Aorta (tissue), 5 donors: Measurements from ENCODE around the gene VPS41. TPM values are rescaled to one million over a fixed set of nuclear protein-coding genes. Genes with fewer than 3 reads are reported as not detected.
A peak's percentile ranks its signal among the peaks of the same experiment; 100 is the strongest.

Experiments
- ATAC-seq: fragments of 200-7000 bp; cut with Tn5 transposase; one replicate; pipeline ENCODE4 v1.9.1; 2022; ENCODE audit warnings: moderate library complexity; ENCODE audit not compliant: low FRiP score
- DNase-seq, 2 donors: peaks; one replicate each; pipeline ENCODE4 v3.0.0-alpha.2; 2020
- H3K27ac ChIP-seq, 2 donors: one replicate each; pipeline ENCODE4 v1.5.1; 2013; ENCODE audit warnings: low read length in 2 of 2, mild to moderate bottlenecking in 2 of 2, moderate library complexity in 2 of 2, control low read depth in 1 of 2, inconsistent platforms in 1 of 2, low read depth in 1 of 2
- H3K27me3 ChIP-seq, 2 donors: one replicate each; pipeline ENCODE4 v1.6.1; 2013; ENCODE audit warnings: control low read depth in 1 of 2, low read length in 1 of 2, mild to moderate bottlenecking in 1 of 2, moderate library complexity in 1 of 2; ENCODE audit not compliant: insufficient read depth in 2 of 2, control insufficient read depth in 1 of 2
- H3K36me3 ChIP-seq, 2 donors: one replicate each; pipeline ENCODE4 v1.6.1; 2013; ENCODE audit warnings: control low read depth in 1 of 2, low read length in 1 of 2, mild to moderate bottlenecking in 1 of 2; ENCODE audit not compliant: insufficient read depth in 2 of 2, control insufficient read depth in 1 of 2
- H3K4me1 ChIP-seq, 2 donors: one replicate each; pipeline ENCODE4 v1.6.1; 2013; ENCODE audit warnings: low read length in 2 of 2, control low read depth in 1 of 2, mild to moderate bottlenecking in 1 of 2, moderate library complexity in 1 of 2; ENCODE audit not compliant: insufficient read depth in 2 of 2, control insufficient read depth in 1 of 2
- H3K4me3 ChIP-seq, 2 donors: one replicate each; pipeline ENCODE4 v1.5.1; 2013; ENCODE audit warnings: low read length in 2 of 2, control low read depth in 1 of 2, mild to moderate bottlenecking in 1 of 2
- H3K9me3 ChIP-seq: one replicate; pipeline ENCODE4 v1.6.1; 2013; ENCODE audit warnings: mild to moderate bottlenecking, low read length; ENCODE audit not compliant: control insufficient read depth
- WGBS, 2 donors: extraction: QIAGEN DNeasy Blood & Tissue Kit; methylation state at CpG; one replicate each; pipeline ENCODE4 v1.1.7; 2013; 5-methylcytosine and 5-hydroxymethylcytosine counted together
- intact Hi-C, 2 donors: fragments of 100-400 bp; cut with DNase I; formaldehyde crosslinking; loops; one replicate each; pipeline versions ENCODE4 v1.14.2 to v1.15.0; 2022
- polyA plus RNA-seq, 2 donors: library from polyadenylated mRNA; stranded (reverse); fragments of 200-250 nt; gene quantifications; one replicate each; pipeline ENCODE4 v1.2.3, GENCODE V29; 2013
- total RNA-seq, 2 donors: library from RNA; stranded (reverse); fragmentation: NEBNext Ultra II Directional; extraction: Animal tissue kit (Norgen Biotek cat#: 25700); gene quantifications; one replicate each; pipeline ENCODE4 v1.2.1, GENCODE V29; 2021
- donor health status: healthy with polysubstance abuse.
- donor health status: Bipolar disorder and iron deficiency.
- donor health status: DM: no; HTN: no; CAD: no.
- donor health status: DM: no; HTN: no; CAD: no.
- donor health status: DM: yes; HTN: yes; CAD: no.

Gene VPS41
- total and polyA plus RNA-seq, 4 donors, result 20.8 to 92.3 (median 49.5) TPM

DNA sequence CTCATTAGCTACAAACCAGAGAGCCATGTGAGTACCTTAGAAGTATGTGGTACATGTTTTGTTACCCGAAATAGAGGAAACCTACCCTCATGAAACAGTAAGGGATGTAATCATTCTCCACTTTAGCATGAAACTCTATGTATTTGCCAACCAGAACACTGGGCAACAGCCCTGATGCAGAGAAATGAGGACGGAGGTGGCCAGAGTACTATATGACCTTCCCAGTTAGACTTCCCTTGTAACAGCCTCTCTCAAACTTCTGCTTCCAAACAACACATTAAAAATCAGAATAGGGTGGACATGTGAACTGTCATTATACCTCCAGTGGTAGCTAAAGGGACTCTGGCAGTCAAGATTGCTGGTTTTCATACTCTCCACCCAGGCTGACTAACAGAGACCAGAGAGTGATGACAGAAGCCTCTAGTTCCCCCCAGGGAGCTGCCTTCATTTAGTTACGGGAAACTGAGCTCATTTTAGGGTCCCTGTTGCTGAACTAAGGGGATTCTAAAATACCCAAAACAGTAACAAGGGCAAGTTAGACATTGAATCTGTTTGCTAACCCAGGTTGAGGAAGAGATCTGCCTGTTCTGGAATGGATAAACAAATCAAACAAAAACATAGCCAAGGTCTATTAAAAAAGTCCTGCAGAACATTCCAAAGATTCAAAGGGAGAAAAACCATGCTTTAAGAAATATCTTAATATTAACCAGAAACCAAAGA lies 83.1 kb downstream of the VPS41 start:
- Histone ChIP-seq H3K4me1 (peaks cover 3 to 7% of the 10 kb centered on the region in 2 donors), H3K36me3 (peaks cover 0 to 2% of the 10 kb centered on the region in 2 donors), H3K27me3 (no peaks in the 10 kb centered on the region), H3K27ac (peak overlapping the region; percentile 14 to 83), H3K4me3 (no peak overlapping the region), H3K9me3 (peaks cover 2% of the 10 kb centered on the region)
- intact Hi-C loops, result no loop called here
- ATAC-seq (peak; percentile 65), DNase-seq (no peak)
- WGBS, 2 donors, result 19 to 23% methylated on average over 3 of the region's 3 CpGs

DNA sequence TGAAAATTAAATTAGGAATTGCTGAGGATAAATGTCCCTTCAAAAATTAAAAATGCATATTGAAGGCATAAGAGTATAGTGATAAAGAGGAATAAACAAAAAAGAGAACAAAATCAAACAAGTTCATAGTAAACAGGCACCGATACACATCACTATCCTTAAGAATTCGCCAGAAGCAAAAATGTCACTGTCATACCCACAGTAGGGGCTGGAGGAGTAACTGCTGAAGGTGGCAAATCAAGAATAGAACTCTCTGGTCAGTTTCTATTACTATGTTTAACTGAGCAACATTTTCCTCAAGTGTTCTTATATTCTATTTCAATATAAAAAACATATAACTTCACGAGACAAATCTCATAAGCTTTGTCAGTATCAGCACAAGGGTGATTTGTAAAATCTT lies 84.0 kb downstream of the VPS41 start:
- no peaks in the 10 kb centered on the region for H3K27me3 ChIP-seq
- H3K4me1 ChIP-seq, result peaks cover 3 to 7% of the 10 kb centered on the region in 2 donors
- WGBS, 2 donors, result 93 to 96% methylated on average over 3 of the region's 3 CpGs
- DNase-seq (no peak), ATAC-seq (no peak)
- H3K27ac ChIP-seq, result no peak overlapping the region
- peaks cover 0 to 2% of the 10 kb centered on the region in 2 donors for H3K36me3 ChIP-seq
- no peak overlapping the region for H3K4me3 ChIP-seq
- peaks cover 2% of the 10 kb centered on the region for H3K9me3 ChIP-seq
- intact Hi-C loops, result no loop called here

- Histone ChIP-seq H3K36me3 (peaks cover 0 to 2% of the 10 kb centered on the region in 2 donors), H3K27ac (no peak overlapping the region), H3K4me1 (peaks cover 3 to 7% of the 10 kb centered on the region in 2 donors), H3K27me3 (no peaks in the 10 kb centered on the region), H3K9me3 (peaks cover 2% of the 10 kb centered on the region), H3K4me3 (no peak overlapping the region)
- ATAC-seq (no peak), DNase-seq (no peak)
- WGBS, 2 donors, result 75 to 93% methylated on average over 1 of the region's 1 CpG
- intact Hi-C loops, result no loop called here
Measured at GRCh38 chr7:38822549-38822948, 86.4 kb downstream of the VPS41 start.

- peaks cover 0 to 4% of the 10 kb centered on the region in 2 donors for H3K36me3 ChIP-seq
- intact Hi-C loops, result no loop called here
- ATAC-seq (no peak), DNase-seq (no peak)
- no peak overlapping the region for H3K27ac ChIP-seq
- H3K4me3 ChIP-seq, result no peak overlapping the region
- peaks cover 0 to under 1% of the 10 kb centered on the region in 2 donors for H3K4me1 ChIP-seq
- 91 to 94% methylated on average over 4 of the region's 4 CpGs for WGBS, 2 donors
- H3K27me3 ChIP-seq, result no peaks in the 10 kb centered on the region
- peaks cover 2% of the 10 kb centered on the region for H3K9me3 ChIP-seq
Measured at GRCh38 chr7:38820571-38820970, 88.4 kb downstream of the VPS41 start.

DNA sequence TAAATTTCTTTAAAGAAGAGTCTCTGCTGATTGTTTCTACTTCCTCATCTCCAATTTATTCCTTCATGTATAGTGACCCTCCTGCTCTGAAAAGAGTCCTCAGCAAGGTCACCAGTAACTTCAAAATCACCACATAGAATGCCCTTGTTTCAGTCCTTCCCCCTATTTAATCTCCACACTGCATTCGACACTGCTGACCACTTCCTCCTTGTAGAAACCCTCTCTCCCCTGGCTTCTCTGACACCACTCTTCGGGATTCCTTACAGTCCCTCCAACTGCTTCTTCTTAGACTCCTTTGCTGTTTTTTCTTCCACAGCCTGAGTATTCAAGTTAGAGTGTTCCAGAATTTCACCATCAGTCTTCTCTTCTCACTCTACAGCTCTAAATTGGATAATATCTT lies 89.5 kb downstream of the VPS41 start:
- intact Hi-C loops, result no loop called here
- H3K36me3 ChIP-seq, result peaks cover 0 to 4% of the 10 kb centered on the region in 2 donors

GRCh38 chr7:38817526-38817925 lies 91.5 kb downstream of the VPS41 start:
- ATAC-seq, result no peak

More for the DNA sequence above, 89.5 kb downstream of the VPS41 start:
- peaks cover 2% of the 10 kb centered on the region for H3K9me3 ChIP-seq
- H3K27ac ChIP-seq, result no peak overlapping the region
- ATAC-seq, result no peak
- no peaks in the 10 kb centered on the region for H3K27me3 ChIP-seq
- no peak for DNase-seq
- H3K4me3 ChIP-seq, result no peak overlapping the region
- H3K4me1 ChIP-seq, result no peaks in the 10 kb centered on the region
- 91 to 94% methylated on average over 2 of the region's 2 CpGs for WGBS, 2 donors

DNA sequence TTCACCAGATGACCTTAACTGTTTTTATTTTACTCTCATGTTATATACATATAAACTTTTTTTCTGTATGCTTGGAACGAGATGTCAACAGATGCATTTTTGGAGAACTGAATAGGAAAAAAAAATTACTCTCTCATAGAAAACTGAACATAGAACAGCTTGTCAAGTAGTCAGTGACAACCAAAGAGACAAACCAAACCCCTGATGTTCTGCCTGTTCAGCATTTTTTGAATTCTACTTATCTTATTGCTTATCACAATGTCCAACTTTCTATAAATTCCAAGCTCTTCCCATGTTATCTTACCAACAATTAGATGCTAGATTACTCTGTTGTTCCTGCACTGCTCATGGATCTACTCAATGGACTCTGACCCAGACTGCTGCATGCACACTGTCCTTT lies 95.2 kb downstream of the VPS41 start:
- Histone ChIP-seq H3K27me3 (no peaks in the 10 kb centered on the region), H3K4me1 (no peaks in the 10 kb centered on the region), H3K9me3 (no peaks in the 10 kb centered on the region), H3K36me3 (peaks cover 0 to 2% of the 10 kb centered on the region in 2 donors), H3K27ac (no peak overlapping the region), H3K4me3 (no peak overlapping the region)
- WGBS, 2 donors, result 86 to 90% methylated on average over 1 of the region's 1 CpG
- ATAC-seq, result no peak
- DNase-seq, result no peak
- intact Hi-C loops, result no loop called here

More at GRCh38 chr7:38817526-38817925, 91.5 kb downstream of the VPS41 start:
- 97 to 98% methylated on average over 7 of the region's 7 CpGs for WGBS, 2 donors
- Histone ChIP-seq H3K27ac (no peak overlapping the region), H3K9me3 (no peaks in the 10 kb centered on the region), H3K4me3 (no peak overlapping the region), H3K4me1 (no peaks in the 10 kb centered on the region), H3K36me3 (peaks cover 0 to 2% of the 10 kb centered on the region in 2 donors), H3K27me3 (no peaks in the 10 kb centered on the region)
- DNase-seq, result no peak
- intact Hi-C loops, result no loop called here

DNA sequence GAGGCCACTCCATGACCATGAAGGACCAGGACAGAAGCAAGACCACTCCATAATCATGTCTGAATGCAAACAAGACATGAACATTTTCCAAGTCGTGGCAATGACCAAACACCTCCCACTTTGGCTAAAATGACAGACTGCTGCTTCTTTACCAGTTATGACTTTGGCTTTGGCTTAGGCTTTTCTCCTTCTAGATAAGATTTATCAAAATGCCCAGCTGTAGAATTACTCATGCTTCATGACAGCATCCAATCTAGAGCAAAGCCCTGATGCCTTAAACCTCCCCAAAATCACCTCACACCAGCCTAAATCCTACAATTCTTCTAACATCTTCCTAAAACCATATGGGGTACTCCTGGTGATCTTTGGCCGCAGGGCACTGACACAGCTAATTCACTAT lies 102.1 kb downstream of the VPS41 start:
- Histone ChIP-seq H3K36me3 (no peaks in the 10 kb centered on the region), H3K9me3 (no peaks in the 10 kb centered on the region), H3K4me1 (no peaks in the 10 kb centered on the region), H3K27me3 (no peaks in the 10 kb centered on the region), H3K4me3 (no peak overlapping the region), H3K27ac (no peak overlapping the region)
- WGBS, 2 donors, result 69 to 82% methylated on average over 2 of the region's 2 CpGs
- DNase-seq (no peak), ATAC-seq (no peak)
- intact Hi-C loops, result loop anchor here in 1 of 2 donors (10.0 kb wide), 1 partner anchor 98 kb away; the partner anchor contains the start of gene VPS41

DNA sequence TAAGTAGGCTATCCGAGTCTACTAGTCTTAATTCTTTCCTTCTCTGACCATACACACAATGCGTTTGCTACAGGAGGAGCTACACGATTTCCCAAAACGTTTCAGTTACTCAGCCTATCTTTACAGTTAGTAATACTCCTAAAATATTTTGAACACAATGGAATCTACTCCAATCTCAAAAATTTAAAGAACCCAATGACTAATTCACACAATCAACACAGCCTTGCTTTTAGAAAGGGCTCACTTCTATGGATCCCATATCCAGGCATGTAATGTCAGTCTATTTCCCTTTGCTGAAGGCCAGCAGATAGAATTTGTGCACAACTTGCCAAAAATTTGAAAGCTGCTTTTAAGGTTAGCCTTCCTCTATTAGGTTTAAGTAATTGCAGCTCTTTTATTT lies 107.2 kb downstream of the VPS41 start:
- no peak overlapping the region for H3K4me3 ChIP-seq
- no peak for ATAC-seq
- H3K9me3 ChIP-seq, result no peaks in the 10 kb centered on the region
- H3K4me1 ChIP-seq, result no peaks in the 10 kb centered on the region
- 41 to 53% methylated on average over 4 of the region's 4 CpGs for WGBS, 2 donors
- no peaks in the 10 kb centered on the region for H3K27me3 ChIP-seq
- DNase-seq, result no peak
- H3K36me3 ChIP-seq, result no peaks in the 10 kb centered on the region
- H3K27ac ChIP-seq, result no peak overlapping the region
- intact Hi-C loops, result loop anchor here in 1 of 2 donors (5.0 to 10.0 kb wide), 2 partner anchors 103 to 131 kb away; partner anchors contain the start of gene VPS41
